H1 (cell line): ENCODE measurements around the gene OTOP3. TPM values are rescaled to one million over a fixed set of nuclear protein-coding genes. Genes with fewer than 3 reads are reported as not detected.

Source experiments
- CHD7 ChIP-seq: fragments of 300-600 bp; sonication (generic); IDR thresholded peaks from 2 replicates; pipeline ENCODE4 v1.7.1; 2012; ENCODE audit warnings: low read length, moderate library complexity, mild to moderate bottlenecking, inconsistent platforms; ENCODE audit not compliant: insufficient replicate concordance
- CREB1 ChIP-seq: IDR thresholded peaks from 2 replicates; pipeline ENCODE4 v1.6.1; 2012; ENCODE audit warnings: inconsistent platforms
- KDM1A ChIP-seq: fragments of 200-600, 300-600 bp; sonication (generic); IDR thresholded peaks from 2 replicates; pipeline ENCODE4 v1.7.1; 2016; ENCODE audit warnings: mild to moderate bottlenecking, low read length, borderline replicate concordance
- SIRT6 ChIP-seq: IDR thresholded peaks from one replicate; pipeline ENCODE4 v1.7.1; 2012; ENCODE audit warnings: low read length, inconsistent platforms
- SUZ12 ChIP-seq: fragments of 200-600 bp; sonication (generic); IDR thresholded peaks from 2 replicates; pipeline ENCODE4 v1.6.1; 2012; ENCODE audit warnings: mild to moderate bottlenecking, inconsistent platforms, low read length, moderate library complexity, mixed read lengths
- USF2 ChIP-seq: IDR thresholded peaks from 2 replicates; pipeline ENCODE4 v1.6.1; 2011; ENCODE audit warnings: low read length, improper control_type of control experiment
- polyA plus RNA-seq, 7 experiments: library from polyadenylated mRNA; depleted of rRNA in 3 of 7; stranded (reverse) in 5 of 7; unstranded in 2 of 7; fragments of >200 nt in 5 of 7; fragments of 200-250 nt in 2 of 7; gene quantifications; 1 replicate in 5 of 7; 2 replicates in 1 of 7; 4 replicates in 1 of 7; pipeline versions ENCODE4 v1.2.1 to v1.2.3, GENCODE V29; 2011 to 2013; ENCODE audit warnings: missing spikeins in 2 of 7, mixed read lengths in 2 of 7
- total RNA-seq: library from RNA; stranded (reverse); fragmentation: NEBNext Ultra II Directional; extraction: Animal tissue kit (Norgen Biotek cat#: 25700); gene quantifications from 2 replicates; pipeline ENCODE4 v1.2.1, GENCODE V29; 2021

The OTOP3 gene
- total and polyA plus RNA-seq, 2 of the 8 experiments (the other 6 are each of a cell fraction or from before 2014, with no cell fraction given) = 0.05 TPM; not detected in 1

- TF ChIP-seq USF2 (no peak), SIRT6 (no peak), CHD7 (no peak), KDM1A (no peak), CREB1 (no peak), SUZ12 (no peak)
- TF ChIP-seq, all 59 proteins: peak for 0
Measured at GRCh38 chr17:74978240-74978639, 42.5 kb downstream of the OTOP3 start (continued).
